Measurements from ENCODE around the gene GCLC.

GCLC gene

DNA sequence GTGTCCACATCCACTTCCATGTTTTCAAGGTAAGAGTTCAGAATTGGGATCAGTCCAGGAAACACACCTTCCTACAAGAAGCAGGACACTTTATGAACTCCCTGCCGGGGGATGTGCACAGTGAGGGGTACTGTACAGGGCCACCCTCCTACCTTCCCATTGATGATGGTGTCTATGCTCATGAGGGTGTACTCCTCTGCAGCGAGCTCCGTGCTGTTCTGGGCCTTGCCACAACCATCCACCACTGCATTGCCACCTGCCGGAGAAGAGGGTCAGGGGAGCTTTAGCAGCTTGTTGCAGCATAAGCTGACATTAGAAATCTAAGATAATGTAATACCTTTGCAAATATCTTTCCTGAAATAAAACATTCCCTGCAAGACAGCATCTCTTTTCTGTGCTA lies 44.8 kb downstream of the GCLC start:
- no peak overlapping the region for H3K27ac Mint-ChIP-seq

GRCh38 chr6:53499094-53499493 lies 45.8 kb downstream of the GCLC start:
- H3K27ac Mint-ChIP-seq: no peak overlapping the region
- H3K4me1 Mint-ChIP-seq (ENCODE audit: low read depth): no peaks in the 10 kb centered on the region
- no peaks in the 10 kb centered on the region for H3K9me3 Mint-ChIP-seq

More for the DNA sequence above, 44.8 kb downstream of the GCLC start:
- H3K4me3 Mint-ChIP-seq: no peak overlapping the region
- no peaks in the 10 kb centered on the region for H3K9me3 Mint-ChIP-seq
- DNase-seq (ENCODE audit: low spot score): no peak
- no peaks in the 10 kb centered on the region for H3K27me3 Mint-ChIP-seq (ENCODE audit: low read depth)
- no peaks in the 10 kb centered on the region for H3K4me1 Mint-ChIP-seq (ENCODE audit: low read depth)
- peaks cover 21% of the 10 kb centered on the region for H3K36me3 Mint-ChIP-seq (ENCODE audit: low read depth)

GRCh38 chr6:53498649-53499048 lies 46.3 kb downstream of the GCLC start:
- H3K4me3 Mint-ChIP-seq: no peak overlapping the region
- no peaks in the 10 kb centered on the region for H3K9me3 Mint-ChIP-seq
- peaks cover 10% of the 10 kb centered on the region for H3K36me3 Mint-ChIP-seq (ENCODE audit: low read depth)
- DNase-seq (ENCODE audit: low spot score): no peak
- H3K4me1 Mint-ChIP-seq (ENCODE audit: low read depth): no peaks in the 10 kb centered on the region
- H3K27ac Mint-ChIP-seq: no peak overlapping the region
- H3K27me3 Mint-ChIP-seq (ENCODE audit: low read depth): no peaks in the 10 kb centered on the region

More at GRCh38 chr6:53499094-53499493, 45.8 kb downstream of the GCLC start:
- H3K36me3 Mint-ChIP-seq (ENCODE audit: low read depth): peaks cover 12% of the 10 kb centered on the region
- DNase-seq (ENCODE audit: low spot score): no peak
- no peak overlapping the region for H3K4me3 Mint-ChIP-seq
- H3K27me3 Mint-ChIP-seq (ENCODE audit: low read depth): no peaks in the 10 kb centered on the region

DNA sequence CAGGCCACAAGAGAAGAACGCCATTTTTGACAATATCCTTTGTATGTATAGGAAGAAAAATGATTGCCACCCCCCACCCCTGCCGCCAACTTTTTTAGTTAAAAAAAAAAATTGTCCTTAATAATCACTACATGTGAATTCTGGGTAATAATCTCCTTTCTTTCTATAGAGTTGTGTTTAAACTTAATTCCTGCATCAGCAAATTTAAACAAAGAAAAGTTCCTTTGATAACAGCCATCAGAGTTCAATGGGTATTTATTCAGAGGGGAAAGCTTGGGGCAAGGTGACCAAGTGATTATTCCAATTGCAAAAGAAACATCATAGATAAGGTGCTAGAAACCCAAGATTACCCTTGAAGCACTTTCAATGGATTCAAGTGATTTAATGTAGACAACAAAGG lies 47.0 kb downstream of the GCLC start:
- H3K4me1 Mint-ChIP-seq (ENCODE audit: low read depth): peaks cover 4% of the 10 kb centered on the region
- no peak overlapping the region for H3K27ac Mint-ChIP-seq

DNA sequence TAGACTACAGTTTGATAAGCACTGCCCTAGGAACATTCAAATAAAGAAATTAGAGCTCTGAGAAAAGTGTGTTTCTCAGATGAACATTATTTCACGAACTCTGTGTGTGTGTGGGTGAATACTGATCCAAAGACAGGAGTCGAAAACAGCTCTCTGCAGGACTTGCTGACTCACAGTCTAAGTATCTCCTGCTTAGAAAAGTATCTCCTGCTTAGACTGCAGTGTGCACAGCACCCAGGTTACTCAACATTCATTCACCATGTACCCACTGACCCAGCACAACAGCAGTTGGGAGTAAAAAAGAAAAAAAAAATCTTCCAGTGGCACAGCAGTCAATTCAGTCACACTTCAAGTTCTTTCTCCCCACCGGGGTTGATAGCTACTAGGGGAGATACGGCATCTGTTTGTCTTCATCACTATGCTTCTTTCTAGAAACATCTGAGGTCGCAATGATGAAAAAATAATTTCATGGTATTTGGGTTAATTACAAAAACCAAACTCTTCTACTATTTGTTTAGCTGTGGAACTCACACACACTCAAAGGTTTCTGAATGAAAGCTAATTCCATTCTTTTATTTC lies 48.0 kb downstream of the GCLC start:
- no peaks in the 10 kb centered on the region for H3K9me3 Mint-ChIP-seq
- DNase-seq (ENCODE audit: low spot score): no peak
- H3K36me3 Mint-ChIP-seq (ENCODE audit: low read depth): peaks cover 10% of the 10 kb centered on the region
- no peaks in the 10 kb centered on the region for H3K27me3 Mint-ChIP-seq (ENCODE audit: low read depth)
- no peak overlapping the region for H3K4me3 Mint-ChIP-seq
- H3K4me1 Mint-ChIP-seq (ENCODE audit: low read depth): peaks cover 8% of the 10 kb centered on the region
- no peak overlapping the region for H3K27ac Mint-ChIP-seq

More for the DNA sequence above, 47.0 kb downstream of the GCLC start:
- Mint-ChIP-seq H3K27me3 (ENCODE audit: low read depth) (no peaks in the 10 kb centered on the region), H3K4me3 (no peak overlapping the region), H3K9me3 (no peaks in the 10 kb centered on the region), H3K36me3 (ENCODE audit: low read depth) (peaks cover 10% of the 10 kb centered on the region)
- DNase-seq (ENCODE audit: low spot score): no peak

- Mint-ChIP-seq H3K36me3 (ENCODE audit: low read depth) (peaks cover 10% of the 10 kb centered on the region), H3K4me3 (no peak overlapping the region), H3K9me3 (no peaks in the 10 kb centered on the region), H3K27ac (no peak overlapping the region), H3K27me3 (ENCODE audit: low read depth) (no peaks in the 10 kb centered on the region), H3K4me1 (ENCODE audit: low read depth) (peaks cover 8% of the 10 kb centered on the region)
- no peak for DNase-seq (ENCODE audit: low spot score)
Observed at GRCh38 chr6:53495506-53496499, 49.1 kb downstream of the GCLC start.

DNA sequence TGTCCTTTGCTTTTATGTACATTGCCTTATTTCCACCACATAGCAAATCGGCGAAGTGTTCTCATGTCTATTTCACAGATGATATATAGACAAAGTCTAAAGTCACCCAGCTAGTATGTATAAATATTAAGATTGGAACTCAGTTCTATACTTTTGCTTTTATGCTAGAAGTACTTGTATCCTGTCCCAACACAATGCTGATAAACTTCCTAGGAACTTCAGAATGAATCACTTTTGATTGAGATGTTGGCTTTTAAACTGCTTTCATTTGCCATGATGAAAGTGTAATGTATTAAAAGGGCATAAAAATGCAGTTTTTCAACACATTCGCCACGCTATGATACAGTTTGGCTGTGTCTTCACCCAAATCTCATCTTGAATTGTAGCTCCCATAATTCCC lies 50.8 kb downstream of the GCLC start:
- Mint-ChIP-seq H3K27ac (no peak overlapping the region), H3K4me1 (ENCODE audit: low read depth) (peaks cover 8% of the 10 kb centered on the region), H3K9me3 (no peaks in the 10 kb centered on the region), H3K36me3 (ENCODE audit: low read depth) (peaks cover 6% of the 10 kb centered on the region), H3K4me3 (no peak overlapping the region), H3K27me3 (ENCODE audit: low read depth) (peaks cover 3% of the 10 kb centered on the region)
- DNase-seq (ENCODE audit: low spot score): no peak

DNA sequence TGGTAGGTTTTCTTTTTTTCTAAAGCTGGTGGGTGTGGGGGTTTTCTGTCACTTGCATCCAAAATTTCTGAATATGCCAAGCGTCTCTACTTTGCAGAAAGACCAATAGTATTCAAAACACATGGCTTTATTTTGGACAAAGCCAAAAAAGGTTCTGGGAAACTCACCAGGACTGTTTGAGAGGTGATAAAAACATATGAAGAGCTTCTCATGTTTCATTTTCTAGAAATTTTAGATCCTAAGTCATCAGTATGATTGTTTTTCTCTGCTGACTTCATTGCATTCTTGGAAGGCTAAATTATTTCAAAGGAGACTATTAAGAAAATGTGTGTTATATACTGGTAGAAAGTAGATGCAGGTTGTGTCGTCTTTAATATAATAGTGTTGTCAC lies 51.3 kb downstream of the GCLC start:
- Mint-ChIP-seq H3K4me1 (ENCODE audit: low read depth) (peaks cover 8% of the 10 kb centered on the region), H3K4me3 (no peak overlapping the region), H3K36me3 (ENCODE audit: low read depth) (peaks cover 6% of the 10 kb centered on the region), H3K27ac (no peak overlapping the region), H3K9me3 (no peaks in the 10 kb centered on the region), H3K27me3 (ENCODE audit: low read depth) (peaks cover 6% of the 10 kb centered on the region)
- DNase-seq (ENCODE audit: low spot score): no peak

- no peak overlapping the region for H3K4me3 Mint-ChIP-seq
Observed at GRCh38 chr6:53492860-53493634, 51.9 kb downstream of the GCLC start.

DNA sequence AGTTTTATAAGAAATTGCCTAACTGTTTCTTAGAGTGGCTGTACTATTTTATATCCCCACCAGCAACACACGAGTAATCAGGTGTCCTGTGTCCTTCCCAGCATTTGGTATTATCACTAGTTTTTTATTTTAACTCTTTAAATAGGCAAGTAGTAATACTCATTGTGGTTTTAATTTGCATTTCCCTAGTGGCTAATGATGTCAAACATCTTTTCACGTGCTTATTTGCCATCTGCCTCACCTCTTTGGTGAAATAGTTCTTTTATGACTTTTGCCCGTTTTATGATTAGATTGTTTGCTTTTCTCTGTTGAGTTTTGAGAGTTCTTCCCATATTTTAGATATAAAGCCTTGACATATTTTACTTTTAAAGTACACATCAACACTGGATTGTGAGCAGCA lies 57.8 kb downstream of the GCLC start:
- Mint-ChIP-seq H3K27ac (no peak overlapping the region), H3K4me3 (no peak overlapping the region), H3K4me1 (ENCODE audit: low read depth) (peaks cover 21% of the 10 kb centered on the region), H3K27me3 (ENCODE audit: low read depth) (peaks cover 30% of the 10 kb centered on the region), H3K36me3 (ENCODE audit: low read depth) (no peaks in the 10 kb centered on the region), H3K9me3 (no peaks in the 10 kb centered on the region)
- DNase-seq (ENCODE audit: low spot score): no peak

More at GRCh38 chr6:53492860-53493634, 51.9 kb downstream of the GCLC start:
- Mint-ChIP-seq H3K36me3 (ENCODE audit: low read depth) (peaks cover 5% of the 10 kb centered on the region), H3K4me1 (ENCODE audit: low read depth) (peaks cover 8% of the 10 kb centered on the region), H3K27me3 (ENCODE audit: low read depth) (peaks cover 7% of the 10 kb centered on the region), H3K27ac (no peak overlapping the region), H3K9me3 (no peaks in the 10 kb centered on the region)
- peak; percentile 62 for DNase-seq (ENCODE audit: low spot score)

DNA sequence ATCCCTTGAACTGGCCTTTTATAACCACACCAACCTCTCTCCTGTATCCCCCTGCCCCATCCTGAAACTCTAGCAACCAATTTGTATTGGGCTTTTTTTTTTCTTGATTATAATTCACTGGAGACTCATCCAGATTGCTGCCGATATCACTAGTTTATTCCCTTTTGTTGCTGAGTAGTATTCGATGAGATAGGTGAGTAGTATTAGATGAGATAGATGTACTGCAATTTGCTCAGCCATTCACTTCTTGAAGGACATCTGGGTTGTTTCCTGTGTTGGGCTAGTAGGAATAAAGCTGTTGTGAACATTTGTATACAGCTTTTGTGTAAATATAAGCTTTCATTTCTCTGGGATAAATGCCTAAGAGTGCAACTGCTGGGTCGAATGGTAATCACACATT lies 58.2 kb downstream of the GCLC start:
- no peaks in the 10 kb centered on the region for H3K9me3 Mint-ChIP-seq
- no peaks in the 10 kb centered on the region for H3K36me3 Mint-ChIP-seq (ENCODE audit: low read depth)
- peaks cover 24% of the 10 kb centered on the region for H3K4me1 Mint-ChIP-seq (ENCODE audit: low read depth)
- H3K4me3 Mint-ChIP-seq: no peak overlapping the region
- no peak for DNase-seq (ENCODE audit: low spot score)
- no peak overlapping the region for H3K27ac Mint-ChIP-seq
- H3K27me3 Mint-ChIP-seq (ENCODE audit: low read depth): peaks cover 30% of the 10 kb centered on the region

DNA sequence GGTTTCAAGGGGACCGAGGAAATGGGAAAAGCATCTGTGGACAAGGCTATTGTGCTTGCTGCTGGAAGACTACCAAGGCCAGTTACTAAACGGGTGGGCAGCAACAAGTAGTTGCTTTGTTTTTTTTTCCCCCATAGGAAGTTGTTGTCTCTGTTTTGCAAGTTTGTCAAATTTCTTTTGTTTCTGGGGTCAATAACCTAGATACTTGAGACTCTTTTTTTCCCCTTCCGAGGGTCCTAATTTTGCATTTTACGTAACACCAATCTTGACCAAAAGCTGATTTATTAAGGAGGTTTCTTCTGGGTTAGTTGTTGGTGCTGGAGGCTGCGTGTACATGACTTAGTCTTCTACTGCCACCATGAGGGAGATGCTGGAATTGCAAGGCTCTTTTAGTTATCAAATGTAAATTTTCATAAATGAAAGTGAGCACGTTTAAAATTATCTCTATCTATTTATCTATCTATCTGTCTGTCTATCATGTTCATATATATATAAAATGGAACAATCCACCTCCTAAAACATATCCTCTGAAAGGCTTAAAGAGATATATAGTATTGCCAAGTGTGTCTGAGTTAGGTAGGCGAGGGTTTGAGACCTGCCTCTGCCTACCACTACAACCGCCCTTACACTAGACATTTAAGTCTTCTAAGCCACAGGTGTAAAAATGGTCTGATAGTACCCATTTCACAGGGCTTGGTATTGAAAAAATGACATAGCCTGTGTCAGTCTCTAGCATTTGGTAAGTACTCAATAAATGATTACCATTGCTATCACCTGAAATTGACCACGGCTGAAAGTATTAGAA lies 60.2 kb downstream of the GCLC start:
- Mint-ChIP-seq H3K4me3 (no peak overlapping the region), H3K9me3 (no peaks in the 10 kb centered on the region), H3K36me3 (ENCODE audit: low read depth) (no peaks in the 10 kb centered on the region), H3K27ac (no peak overlapping the region), H3K4me1 (ENCODE audit: low read depth) (peaks cover 34% of the 10 kb centered on the region), H3K27me3 (ENCODE audit: low read depth) (peaks cover 30% of the 10 kb centered on the region)
- peak; percentile 39 for DNase-seq (ENCODE audit: low spot score)
